ENCODE results near the gene SLC25A21. TPM values are rescaled to one million over a fixed set of nuclear protein-coding genes. Genes with fewer than 3 reads are reported as not detected.

SLC25A21 gene

Small RNAs within 50 kb of the gene (small RNA-seq; reads per million reads assigned to genes)
- not detected for gene MIR4503
- gene RNU6-273P = not detected
